Thymus (tissue), 11 donors: ENCODE results near the gene AADAT. TPM values are rescaled to one million over a fixed set of nuclear protein-coding genes. Genes with fewer than 3 reads are reported as not detected.

Experiments
- DNase-seq, 9 donors: peaks; one replicate each; pipeline ENCODE4 v3.0.0-alpha.2; 2013; ENCODE audit warnings: low spot score in 9 of 9, low read depth in 6 of 9, missing footprints in 1 of 9
- H3K27ac ChIP-seq, 2 donors: one replicate each; pipeline ENCODE4 v1.5.1; 2013; ENCODE audit warnings: control low read depth in 1 of 2, low read depth in 1 of 2, low read length in 1 of 2, mild to moderate bottlenecking in 1 of 2, moderate library complexity in 1 of 2
- H3K27me3 ChIP-seq, 2 donors: one replicate each; pipeline ENCODE4 v1.5.1; 2013; ENCODE audit warnings: low read length in 1 of 2; ENCODE audit not compliant: control insufficient read depth in 2 of 2, insufficient read depth in 1 of 2
- H3K36me3 ChIP-seq, 2 donors: one replicate each; pipeline ENCODE4 v1.5.1; 2013; ENCODE audit warnings: low read length in 1 of 2, mild to moderate bottlenecking in 1 of 2, moderate library complexity in 1 of 2; ENCODE audit not compliant: control insufficient read depth in 2 of 2, insufficient read depth in 2 of 2
- H3K4me1 ChIP-seq, 2 donors: one replicate each; pipeline ENCODE4 v1.5.1; 2013; ENCODE audit warnings: low read length in 2 of 2; ENCODE audit not compliant: control insufficient read depth in 2 of 2, insufficient read depth in 2 of 2
- H3K4me3 ChIP-seq, 2 donors: one replicate each; pipeline ENCODE4 v1.5.1; 2013; ENCODE audit warnings: low read length in 2 of 2, control low read depth in 1 of 2, mild to moderate bottlenecking in 1 of 2
- H3K9me3 ChIP-seq, 2 donors: one replicate each; pipeline ENCODE4 v1.5.1; 2013; ENCODE audit warnings: low read length in 1 of 2, mild to moderate bottlenecking in 1 of 2; ENCODE audit not compliant: control insufficient read depth in 2 of 2, insufficient read depth in 1 of 2
- WGBS: extraction: QIAGEN DNeasy Blood & Tissue Kit; methylation state at CpG from one replicate; pipeline ENCODE4 v1.1.7; 2013; 5-methylcytosine and 5-hydroxymethylcytosine counted together
- polyA plus RNA-seq: library from polyadenylated mRNA; stranded (reverse); fragments of 200-250 nt; gene quantifications from one replicate; pipeline ENCODE4 v1.2.3, GENCODE V29; 2013
- total RNA-seq: library from RNA; stranded (reverse); fragments of 120-200 nt; gene quantifications from one replicate; pipeline ENCODE4 v1.2.4, GENCODE V29; 2013
- donor health status: healthy.

AADAT gene
- total and polyA plus RNA-seq, 2 donors, result 1.7 to 3.3 TPM

DNA sequence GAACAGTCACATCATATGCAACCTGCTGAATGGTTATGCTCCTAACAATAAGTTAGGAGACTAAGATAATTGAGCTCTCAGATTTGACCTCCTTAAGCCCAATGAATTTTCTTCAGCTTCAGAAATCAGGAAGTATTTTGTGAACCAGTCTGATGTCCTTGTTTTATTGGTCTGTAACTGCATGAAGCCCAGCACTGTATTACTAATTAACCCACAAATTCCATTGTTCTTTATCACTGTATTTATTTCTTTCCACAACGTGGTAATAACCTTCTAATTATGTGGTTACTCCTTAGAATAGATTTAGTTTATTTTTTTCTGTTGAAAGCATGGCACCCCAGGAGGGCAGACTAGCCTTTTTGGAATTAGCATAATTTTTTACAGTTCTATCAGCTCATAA is 59.6 kb downstream of the AADAT start:
- Histone ChIP-seq H3K36me3 (no peaks in the 10 kb centered on the region), H3K9me3 (peaks cover 0 to 4% of the 10 kb centered on the region in 2 donors), H3K4me3 (no peak overlapping the region), H3K27me3 (peaks cover 14 to 38% of the 10 kb centered on the region in 2 donors), H3K27ac (no peak overlapping the region), H3K4me1 (peaks cover 0 to 16% of the 10 kb centered on the region in 2 donors)
- DNase-seq, result no peak
- 73% methylated on average over 1 of the region's 1 CpG for WGBS

- Histone ChIP-seq H3K4me1 (peaks cover 0 to 16% of the 10 kb centered on the region in 2 donors), H3K27ac (no peak overlapping the region), H3K4me3 (peak overlapping the region; percentile 79 to 82), H3K9me3 (peaks cover 0 to 4% of the 10 kb centered on the region in 2 donors), H3K36me3 (no peaks in the 10 kb centered on the region), H3K27me3 (peaks cover 23 to 52% of the 10 kb centered on the region in 2 donors)
- peak; percentile 89 to 98 (median 93) for DNase-seq
- WGBS, result 5% methylated on average over 37 of the region's 37 CpGs
Observed at GRCh38 chr4:170027181-170027829, 62.5 kb downstream of the AADAT start.

- Histone ChIP-seq H3K27ac (peak within 1 kb of the TSS; percentile 68 to 80), H3K4me3 (peak within 1 kb of the TSS; percentile 79 to 82), H3K9me3 (peaks cover 0 to 4% of the 10 kb centered on the region in 2 donors), H3K4me1 (peaks cover 0 to 16% of the 10 kb centered on the region in 2 donors), H3K27me3 (peaks cover 23 to 54% of the 10 kb centered on the region in 2 donors), H3K36me3 (no peaks in the 10 kb centered on the region)
- peak; percentile 49 to 87 (median 72) for DNase-seq
- WGBS, result under 1% methylated on average over 86 of the region's 86 CpGs
Observed at GRCh38 chr4:170026253-170027021, 63.3 kb downstream of the AADAT start, which contains the start of gene MFAP3L. Gene MFAP3L, minus strand, starts transcription at chr4:170026395. Its CDS starts 20,518 bp downstream, at chr4:170005877.

- H3K27ac ChIP-seq, result no peak overlapping the region
- WGBS, result 7% methylated on average over 74 of the region's 74 CpGs
- H3K4me3 ChIP-seq, result peak overlapping the region; percentile 38 to 82
- no peaks in the 10 kb centered on the region for H3K36me3 ChIP-seq
- peak in 3 of 9 donors; percentile 15 to 37 (median 18) for DNase-seq
- H3K27me3 ChIP-seq, result peaks cover 25 to 51% of the 10 kb centered on the region in 2 donors
- peaks cover 0 to 4% of the 10 kb centered on the region in 2 donors for H3K9me3 ChIP-seq
- H3K4me1 ChIP-seq, result peaks cover 0 to 16% of the 10 kb centered on the region in 2 donors
Observed at GRCh38 chr4:170025523-170026252, 64.1 kb downstream of the AADAT start.

- peaks cover 0 to 8% of the 10 kb centered on the region in 2 donors for H3K4me1 ChIP-seq
Observed at GRCh38 chr4:170022211-170022610, 67.5 kb downstream of the AADAT start.

GRCh38 chr4:170017252-170017651 is 72.5 kb downstream of the AADAT start:
- H3K4me3 ChIP-seq, result no peak overlapping the region
- no peaks in the 10 kb centered on the region for H3K9me3 ChIP-seq
- no peak for DNase-seq
- H3K27me3 ChIP-seq, result peaks cover 2% of the 10 kb centered on the region in 2 donors
- no peaks in the 10 kb centered on the region for H3K36me3 ChIP-seq
- 98% methylated on average over 3 of the region's 3 CpGs for WGBS
- no peaks in the 10 kb centered on the region for H3K4me1 ChIP-seq
- H3K27ac ChIP-seq, result no peak overlapping the region

More at GRCh38 chr4:170022211-170022610, 67.5 kb downstream of the AADAT start:
- Histone ChIP-seq H3K36me3 (no peaks in the 10 kb centered on the region), H3K27ac (no peak overlapping the region), H3K9me3 (peaks cover 0 to 4% of the 10 kb centered on the region in 2 donors), H3K4me3 (no peak overlapping the region), H3K27me3 (peaks cover 15 to 31% of the 10 kb centered on the region in 2 donors)
- 96% methylated on average over 2 of the region's 2 CpGs for WGBS
- DNase-seq, result no peak

DNA sequence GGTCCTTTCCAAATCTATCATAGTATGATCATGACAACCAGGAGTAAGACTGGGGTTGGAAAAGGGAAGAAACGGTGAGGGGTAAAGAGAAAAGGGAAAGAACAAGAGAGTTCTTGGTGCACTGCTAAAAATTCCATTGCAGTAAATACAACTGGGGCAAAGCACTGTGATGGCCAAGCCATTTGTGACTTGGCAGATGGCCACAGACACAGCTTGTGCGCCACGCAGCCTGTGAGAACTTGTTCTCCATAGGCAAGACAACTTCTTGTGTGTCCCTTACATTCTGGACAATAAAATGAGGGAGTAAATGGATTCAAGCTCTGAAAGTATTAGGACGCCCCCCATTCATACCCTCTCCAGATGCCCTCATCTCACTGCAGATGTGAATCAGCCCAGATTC is 74.5 kb downstream of the AADAT start:
- no peaks in the 10 kb centered on the region for H3K36me3 ChIP-seq
- no peak overlapping the region for H3K4me3 ChIP-seq
- no peak for DNase-seq
- no peaks in the 10 kb centered on the region for H3K9me3 ChIP-seq
- H3K27ac ChIP-seq, result no peak overlapping the region
- 96% methylated on average over 4 of the region's 4 CpGs for WGBS
- no peaks in the 10 kb centered on the region for H3K4me1 ChIP-seq
- H3K27me3 ChIP-seq, result no peaks in the 10 kb centered on the region

DNA sequence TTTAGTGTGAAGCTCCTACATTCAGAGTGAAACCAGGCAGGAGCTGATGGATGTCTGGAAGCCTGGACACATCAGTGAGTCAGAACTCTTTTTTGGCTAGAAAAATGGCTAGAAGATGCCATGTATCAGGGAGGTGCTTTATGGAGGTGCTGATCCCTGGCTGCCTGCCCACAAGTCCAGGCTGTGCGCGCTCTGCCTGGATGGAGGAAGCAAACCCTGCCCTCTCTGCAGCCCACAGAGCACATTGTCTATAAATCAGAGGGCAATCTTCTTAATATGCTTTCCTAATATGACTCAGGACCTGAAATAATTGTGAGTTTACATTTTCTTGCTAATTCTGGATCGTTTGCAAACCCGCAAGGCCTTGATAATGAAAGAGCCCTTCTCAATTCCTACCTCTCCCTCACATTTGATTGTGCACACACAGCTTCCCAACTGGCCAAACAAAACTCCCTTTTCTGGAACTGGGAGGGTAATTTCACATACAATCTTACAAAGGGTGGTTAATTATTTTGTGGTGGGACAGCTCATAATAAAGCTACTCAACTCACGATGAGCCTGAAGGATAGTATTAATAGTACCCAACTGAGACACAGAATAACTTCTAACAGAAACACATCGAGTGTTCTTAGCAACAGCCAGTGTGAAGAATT is 75.3 kb downstream of the AADAT start:
- no peak overlapping the region for H3K4me3 ChIP-seq
- H3K36me3 ChIP-seq, result no peaks in the 10 kb centered on the region
- no peak overlapping the region for H3K27ac ChIP-seq
- no peaks in the 10 kb centered on the region for H3K9me3 ChIP-seq
- no peak for DNase-seq
- H3K27me3 ChIP-seq, result no peaks in the 10 kb centered on the region
- WGBS, result 85% methylated on average over 6 of the region's 6 CpGs
- no peaks in the 10 kb centered on the region for H3K4me1 ChIP-seq
